GM19452 (cell line): ENCODE data around the gene KLRF1.

Source experiments
- ATAC-seq: cut with Tn5 transposase; IDR thresholded peaks from one replicate; pipeline ENCODE4 v1.9.1; 2021; ENCODE audit not compliant: unreplicated experiment

The KLRF1 gene

DNA sequence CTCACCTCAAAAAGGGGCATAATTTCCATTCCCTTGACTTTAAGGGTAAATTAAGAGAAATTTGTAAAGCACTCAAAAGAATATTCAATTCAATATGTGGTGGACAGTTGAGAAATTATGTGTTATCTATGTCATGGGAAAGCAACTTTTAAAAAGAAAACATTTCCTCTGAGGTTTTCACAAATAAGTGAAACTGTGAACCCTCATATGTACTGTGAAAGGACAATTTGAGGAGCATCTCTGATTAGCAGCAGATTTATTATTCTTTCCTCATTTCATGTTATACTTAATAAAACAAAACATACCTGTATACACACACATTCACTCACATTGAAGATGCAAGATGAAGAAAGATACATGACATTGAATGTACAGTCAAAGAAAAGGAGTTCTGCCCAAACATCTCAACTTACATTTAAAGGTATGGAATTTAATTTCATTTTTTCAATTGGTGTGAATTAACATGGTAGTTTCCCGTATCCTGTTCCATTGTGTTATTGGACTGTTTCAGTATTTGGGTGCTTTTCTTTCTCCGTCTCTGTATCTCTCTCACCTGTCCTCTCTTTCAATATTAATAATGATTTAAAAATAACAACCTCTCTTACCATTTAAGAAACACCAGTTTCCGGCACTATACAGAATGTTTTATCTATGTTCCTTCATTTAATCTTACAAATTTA, at the start of gene KLRF1:
Gene KLRF1, plus strand, starts transcription at position 273 of the 680 bp plus-strand sequence. Its CDS starts 64 bp downstream, at position 337.
- ATAC-seq: no peak

DNA sequence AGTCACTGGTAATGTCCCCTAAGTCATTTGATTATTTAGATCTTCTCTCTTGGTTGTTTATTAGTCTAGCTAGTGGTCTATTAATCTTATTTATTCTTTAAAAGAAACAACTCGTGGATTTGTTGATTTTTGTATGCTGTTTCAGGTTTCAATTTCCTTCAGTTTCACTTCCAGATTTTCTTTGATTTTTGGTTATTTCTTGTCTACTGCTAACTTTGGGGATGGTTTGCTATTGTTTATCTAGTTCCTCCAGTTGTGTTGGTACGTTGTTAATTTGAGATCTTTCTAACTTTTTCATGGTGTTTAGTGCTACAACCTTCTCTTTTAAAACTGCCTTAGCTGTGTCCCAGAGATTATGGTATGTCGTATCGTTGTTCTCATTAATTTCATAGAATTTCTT, 48.1 kb upstream of the KLRF1 start:
- ATAC-seq: no peak

- ATAC-seq: no peak
These were observed 45.9 kb upstream of the KLRF1 start for GRCh38 chr12:9781360-9781759.

GRCh38 chr12:9782547-9783382, 44.5 kb upstream of the KLRF1 start:
- ATAC-seq: no peak

GRCh38 chr12:9784326-9784725, 43.0 kb upstream of the KLRF1 start:
- no peak for ATAC-seq

- ATAC-seq: no peak
These were observed 42.5 kb upstream of the KLRF1 start for GRCh38 chr12:9784816-9785215.

GRCh38 chr12:9786726-9787717, 40.3 kb upstream of the KLRF1 start:
- ATAC-seq: no peak

GRCh38 chr12:9792185-9792900, 34.9 kb upstream of the KLRF1 start:
- ATAC-seq: no peak

DNA sequence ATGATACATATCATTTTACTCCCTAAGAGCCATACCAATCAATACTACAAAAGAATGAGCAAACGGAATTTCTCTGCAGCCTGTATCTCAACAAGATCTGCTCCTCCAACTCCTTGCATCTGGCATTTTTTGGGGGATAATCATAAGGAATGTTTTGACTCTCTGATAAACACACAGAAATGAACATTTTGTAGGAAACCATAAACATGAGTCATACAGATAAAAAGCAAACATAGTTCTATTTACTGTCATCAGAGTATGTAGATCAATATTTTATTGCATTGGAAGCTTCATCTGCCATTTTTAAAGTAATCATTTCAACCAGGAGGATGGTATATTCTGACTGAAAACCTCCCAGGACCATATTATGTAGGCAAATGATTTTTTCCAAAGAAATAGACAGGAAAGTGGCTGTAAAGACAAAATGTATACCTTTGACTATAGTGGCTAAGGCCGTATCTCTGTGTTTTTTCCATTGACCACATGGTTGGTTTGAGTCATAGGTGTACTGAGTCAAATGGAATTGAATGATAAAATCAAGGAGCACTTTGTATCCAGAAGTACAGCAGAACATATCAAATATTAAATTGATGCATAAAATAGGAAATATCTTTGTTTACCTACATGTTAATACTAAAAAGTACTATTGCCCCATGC, 34.2 kb upstream of the KLRF1 start:
- no peak for ATAC-seq

DNA sequence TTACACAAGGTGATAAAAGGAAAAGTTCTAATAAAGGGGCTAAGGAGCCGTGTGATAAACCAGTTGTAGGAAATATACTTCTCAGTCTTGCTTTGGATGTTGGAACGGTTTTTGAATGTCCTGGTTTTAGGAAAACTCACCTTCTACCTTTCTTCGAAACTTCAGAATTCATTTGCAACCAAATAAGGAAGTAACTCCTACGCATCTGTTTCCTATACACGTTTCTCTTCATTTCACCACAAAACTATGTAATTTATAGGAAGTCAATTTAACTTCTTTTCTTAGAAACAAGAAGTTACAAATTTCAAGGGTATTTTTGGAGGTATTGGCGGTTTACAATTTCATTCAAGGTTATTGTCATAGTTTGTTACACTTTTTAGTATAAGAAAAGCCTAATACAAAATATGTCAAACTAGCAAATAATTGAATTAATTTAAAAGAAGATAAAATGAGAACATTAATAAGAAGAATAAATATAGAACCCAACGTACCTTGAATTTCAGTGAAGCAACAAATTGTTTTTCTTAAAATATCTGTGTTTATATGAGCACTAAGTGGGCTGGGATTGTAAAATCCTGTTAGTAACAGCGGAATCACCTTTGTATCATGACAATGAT, 33.4 kb upstream of the KLRF1 start:
- ATAC-seq: no peak

GRCh38 chr12:9794484-9795093, 32.7 kb upstream of the KLRF1 start:
- no peak for ATAC-seq

DNA sequence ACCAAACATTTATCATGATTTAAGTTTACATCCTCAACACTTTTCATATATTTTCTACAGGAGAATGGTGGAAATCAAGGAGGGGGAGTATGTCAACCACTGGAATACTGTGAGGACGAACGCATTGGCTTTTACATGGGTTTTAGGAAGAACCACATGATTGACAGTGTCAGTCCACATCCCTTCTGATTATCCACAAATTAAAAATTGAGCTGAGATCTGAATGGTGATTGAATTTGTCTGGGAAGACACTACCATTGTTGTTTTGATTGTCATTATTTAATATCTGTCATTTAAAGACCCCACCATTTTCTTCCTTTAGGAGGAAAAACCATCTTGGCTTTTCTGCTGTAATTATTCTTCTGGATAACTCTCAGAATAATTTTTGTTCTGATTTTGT, 31.3 kb upstream of the KLRF1 start:
- ATAC-seq: no peak

- no peak for ATAC-seq
These were observed 30.9 kb upstream of the KLRF1 start for GRCh38 chr12:9796346-9796745.

DNA sequence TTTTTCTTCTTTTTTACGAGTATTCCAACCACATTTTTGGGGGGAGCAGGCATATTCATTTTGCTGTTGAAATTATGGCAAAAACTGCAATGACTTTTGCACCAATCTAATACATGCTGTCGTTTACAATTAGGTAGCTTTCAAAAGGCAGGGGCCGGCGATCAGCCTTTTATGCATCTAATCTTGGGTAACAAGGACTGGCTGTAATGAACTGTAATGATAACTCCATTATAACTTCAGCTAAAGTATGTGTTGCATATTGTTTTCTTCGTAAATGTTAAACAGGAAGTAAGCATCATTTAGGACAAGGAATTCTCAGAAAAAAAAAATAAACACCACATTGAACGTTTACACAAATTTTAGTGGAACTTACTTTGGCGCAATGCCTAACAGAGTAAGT, 30.3 kb upstream of the KLRF1 start:
- ATAC-seq: no peak

DNA sequence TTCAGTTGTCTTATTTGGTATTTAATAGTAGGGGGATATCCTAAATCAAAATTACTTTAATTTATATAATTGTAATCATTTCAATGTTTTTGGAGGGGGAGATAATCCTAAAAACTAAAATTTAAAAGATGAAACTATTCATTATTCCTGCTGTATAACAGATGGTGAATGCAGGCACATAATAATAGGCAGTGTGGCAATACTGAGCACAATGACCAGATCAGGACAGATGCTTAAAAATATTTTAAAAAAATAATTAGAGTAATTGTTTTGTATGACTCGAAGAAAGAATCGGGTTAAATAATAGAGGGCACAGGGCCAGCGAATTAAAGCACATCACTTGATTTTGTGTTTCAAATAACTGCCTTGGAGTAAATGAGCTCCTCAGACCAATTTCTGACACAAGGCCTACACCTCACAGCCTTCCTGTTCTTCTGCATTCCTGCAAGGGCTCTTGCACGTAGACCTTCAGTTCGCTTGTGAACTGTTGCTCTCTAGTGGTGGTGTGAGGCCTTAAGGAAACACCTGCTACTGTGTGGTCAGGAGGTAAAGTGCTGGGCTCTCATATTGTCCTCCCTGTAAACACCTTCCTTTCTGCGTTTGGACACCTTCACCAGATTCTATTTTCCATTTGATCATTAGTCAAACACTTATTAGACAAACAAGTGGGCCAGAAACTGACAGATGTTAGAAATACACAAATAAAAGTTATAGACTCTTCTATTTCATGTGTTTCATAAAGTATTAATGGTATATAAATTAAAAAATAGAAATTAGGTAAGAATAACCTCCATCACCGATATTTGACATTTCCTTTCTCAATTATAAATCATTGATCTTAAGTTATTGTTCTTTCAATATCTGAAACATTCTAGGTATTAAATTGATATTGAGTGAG, 29.3 kb upstream of the KLRF1 start:
- peak; percentile 94 for ATAC-seq

GRCh38 chr12:9799961-9800360, 27.3 kb upstream of the KLRF1 start:
- no peak for ATAC-seq

GRCh38 chr12:9805883-9806282, 21.4 kb upstream of the KLRF1 start:
- ATAC-seq: no peak

DNA sequence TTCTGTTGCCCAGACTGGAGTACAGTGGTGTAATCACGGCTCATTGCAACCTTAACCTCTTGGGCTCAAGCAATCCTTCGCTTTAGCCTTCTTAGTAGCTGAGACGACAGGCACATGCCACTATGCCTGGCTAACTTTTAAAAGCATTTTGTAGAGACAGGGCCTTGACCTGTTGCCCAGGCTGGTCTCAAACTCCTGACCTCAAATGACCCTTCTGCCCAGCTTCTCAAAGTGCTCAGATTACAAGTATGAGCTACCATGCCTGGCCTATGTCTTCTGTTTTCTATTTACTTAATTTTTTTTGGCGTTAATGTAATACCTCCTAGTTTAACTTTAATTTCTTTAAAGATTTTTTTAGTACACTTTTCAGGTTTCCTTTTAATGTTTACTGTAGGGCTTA, 20.6 kb upstream of the KLRF1 start:
- ATAC-seq: no peak
